B cell (primary cell): ENCODE results near the gene WNK2. TPM values are rescaled to one million over a fixed set of nuclear protein-coding genes. Genes with fewer than 3 reads are reported as not detected.

Experiments
- ATAC-seq: fragments of 200-7000 bp; cut with Tn5 transposase; one replicate; pipeline ENCODE4 v1.10.0; 2021; ENCODE audit warnings: low read depth, mild to moderate bottlenecking, moderate number of reproducible peaks, moderate library complexity
- CTCF ChIA-PET: fragments of 350-600 bp; sonication (Branson Sonifier 250); formaldehyde crosslinking; loops from one replicate; lab custom pipeline; 2021; ENCODE audit warnings: antibody characterized with exemption, inconsistent platforms; lab: Charles Lee
- POLR2A ChIA-PET: fragments of 350-600 bp; sonication (Branson Sonifier 250); formaldehyde crosslinking; loops from one replicate; lab custom pipeline; 2021; ENCODE audit warnings: antibody characterized with exemption; lab: Charles Lee
- DNase-seq: peaks from one replicate; pipeline ENCODE4 v3.0.0; 2013
- H2AFZ ChIP-seq: 2 replicates; pipeline ENCODE4 v1.6.1; 2012; ENCODE audit warnings: mild to moderate bottlenecking, low read depth, low read length; ENCODE audit not compliant: insufficient read depth, poor library complexity, severe bottlenecking
- H3K27ac ChIP-seq, 2 donors: 1 replicate in 1 of 2; 2 replicates in 1 of 2; pipeline ENCODE4 v1.5.1; 2012 to 2013; ENCODE audit warnings: low read length in 2 of 2, mild to moderate bottlenecking in 2 of 2, moderate library complexity in 1 of 2
- H3K27me3 ChIP-seq, 4 experiments: fragments of 200-600 bp in 1 of 4; sonication (generic) in 1 of 4; replicated peaks in 1 of 4; 1 replicate in 2 of 4; 2 replicates in 2 of 4; pipeline versions ENCODE4 v1.6.1 to v1.7.0; 2013 to 2016; ENCODE audit warnings: low read length in 3 of 4, mild to moderate bottlenecking in 2 of 4, mixed read lengths in 1 of 4, moderate library complexity in 1 of 4; ENCODE audit not compliant: insufficient read depth in 4 of 4, control insufficient read depth in 3 of 4; ENCODE audit errors: control extremely low read depth in 1 of 4
- H3K36me3 ChIP-seq, 2 experiments: replicated peaks in 1 of 2; 1 replicate in 1 of 2; 2 replicates in 1 of 2; pipeline versions ENCODE4 v1.6.1 to v1.7.1; 2013; ENCODE audit warnings: low read length in 1 of 2; ENCODE audit not compliant: insufficient read depth in 2 of 2, control insufficient read depth in 1 of 2; ENCODE audit errors: control extremely low read depth in 1 of 2, extremely low read depth in 1 of 2
- H3K4me1 ChIP-seq, 2 donors: fragments of 200-600 bp in 1 of 2; sonication (generic) in 1 of 2; 1 replicate in 1 of 2; 2 replicates in 1 of 2; pipeline versions ENCODE4 v1.5.1 to v1.6.1; 2013 to 2017; ENCODE audit warnings: low read length in 2 of 2; ENCODE audit not compliant: control insufficient read depth in 2 of 2, insufficient read depth in 2 of 2
- H3K4me2 ChIP-seq: replicated peaks from 2 replicates; pipeline ENCODE3; 2012; ENCODE audit warnings: mild to moderate bottlenecking, low read depth, low read length; ENCODE audit not compliant: poor library complexity, severe bottlenecking
- H3K4me3 ChIP-seq, 5 experiments: fragments of 200-600 bp in 1 of 5; sonication (generic) in 1 of 5; 1 replicate in 3 of 5; 2 replicates in 2 of 5; pipeline versions ENCODE4 v1.5.1 to v1.7.0; 2011 to 2016; ENCODE audit warnings: low read length in 4 of 5, mild to moderate bottlenecking in 4 of 5, low read depth in 2 of 5, control low read depth in 1 of 5, moderate library complexity in 1 of 5; ENCODE audit not compliant: insufficient read depth in 1 of 5; ENCODE audit errors: control extremely low read depth in 1 of 5, extremely low read depth in 1 of 5
- H3K79me2 ChIP-seq: fragments of 200-600 bp; sonication (generic); one replicate; pipeline ENCODE4 v1.6.0; 2016; ENCODE audit warnings: low read length; ENCODE audit not compliant: control insufficient read depth, insufficient read depth
- H3K9ac ChIP-seq: fragments of 200-600 bp; sonication (generic); 2 replicates; pipeline ENCODE4 v1.6.1; 2017; ENCODE audit warnings: mild to moderate bottlenecking, low read length, moderate library complexity
- H3K9me3 ChIP-seq, 3 donors: one replicate each; pipeline versions ENCODE4 v1.6.1 to v1.7.1; 2013; ENCODE audit warnings: low read length in 2 of 3; ENCODE audit not compliant: control insufficient read depth in 2 of 3, insufficient read depth in 1 of 3; ENCODE audit errors: control extremely low read depth in 1 of 3
- H4K20me1 ChIP-seq: 2 replicates; pipeline ENCODE4 v1.6.0; 2012; ENCODE audit warnings: mild to moderate bottlenecking, low read length; ENCODE audit not compliant: insufficient read depth, control insufficient read depth, poor library complexity, severe bottlenecking
- H3K27ac Mint-ChIP-seq: one replicate; pipeline ENCODE4 v1.8.0; 2021; ENCODE audit warnings: mixed read lengths
- H3K27me3 Mint-ChIP-seq: one replicate; pipeline ENCODE4 v1.8.0; 2021; ENCODE audit warnings: mixed read lengths
- H3K4me1 Mint-ChIP-seq: one replicate; pipeline ENCODE4 v1.8.0; 2021; ENCODE audit warnings: mixed read lengths
- H3K4me3 Mint-ChIP-seq: one replicate; pipeline ENCODE4 v1.8.0; 2021; ENCODE audit warnings: mixed read lengths
- H3K9me3 Mint-ChIP-seq: one replicate; pipeline ENCODE4 v1.8.0; 2022; ENCODE audit warnings: mixed read lengths; ENCODE audit not compliant: insufficient read depth
- CTCF ChIP-seq: fragments of 200-600 bp; IDR thresholded peaks from one replicate; pipeline ENCODE4 v1.8.0; 2022; ENCODE audit warnings: antibody characterized with exemption, mild to moderate bottlenecking
- EZH2 ChIP-seq: IDR thresholded peaks from 2 replicates; pipeline ENCODE4 v1.6.1; 2012; ENCODE audit warnings: borderline replicate concordance, low read depth, mild to moderate bottlenecking, moderate library complexity, low read length; ENCODE audit not compliant: insufficient read depth, poor library complexity, severe bottlenecking
- WGBS: methylation state at CpG from one replicate; pipeline ENCODE4 v1.1.5; 2013; ENCODE audit warnings: missing lambda C conversion rate; ENCODE audit not compliant: insufficient coverage; 5-methylcytosine and 5-hydroxymethylcytosine counted together
- intact Hi-C: fragments of 100-400 bp; cut with micrococcal nuclease; formaldehyde crosslinking; loops from one replicate; pipeline ENCODE4 v1.10.0; 2022
- polyA plus RNA-seq: library from polyadenylated mRNA; depleted of rRNA; stranded (reverse); fragments of >200 nt; gene quantifications from 2 replicates; pipeline ENCODE4 v1.2.3, GENCODE V29; 2012
- total RNA-seq, 2 donors: library from RNA; stranded (reverse); fragments of 120-200 nt in 1 of 2; gene quantifications; 1 replicate in 1 of 2; 2 replicates in 1 of 2; pipeline versions ENCODE4 v1.2.3 to v1.2.4, GENCODE V29; 2013 to 2022

Gene WNK2
- total and polyA plus RNA-seq, 2 donors (not counting 1 experiment from before 2014, with no cell fraction given): 0.49 TPM; not detected in 1

- no peaks in the 10 kb centered on the region for H4K20me1 ChIP-seq
- intact Hi-C loops: no loop called here
- no peaks in the 10 kb centered on the region for H3K79me2 ChIP-seq
- ATAC-seq: no peak
- H3K36me3 ChIP-seq: no peaks in the 10 kb centered on the region
- 95% methylated on average over 6 of the region's 9 CpGs for WGBS
- H3K9ac ChIP-seq: no peak overlapping the region
- Mint-ChIP-seq H3K27ac (no peak overlapping the region), H3K27me3 (peaks cover 59% of the 10 kb centered on the region), H3K4me3 (no peak overlapping the region), H3K9me3 (peaks cover under 1% of the 10 kb centered on the region), H3K4me1 (peaks cover 7% of the 10 kb centered on the region)
- TF ChIP-seq CTCF (no peak), EZH2 (no peak)
- peaks cover 8 to 11% of the 10 kb centered on the region in 2 donors for H3K4me1 ChIP-seq
- ChIA-PET CTCF (no interaction called here), POLR2A (no interaction called here)
- DNase-seq: no peak
- H3K27me3 ChIP-seq: peaks cover 0 to 36% (median 16%) of the 10 kb centered on the region in 4 experiments
- H3K4me2 ChIP-seq: no peak overlapping the region
- H3K27ac ChIP-seq: no peak overlapping the region
- H2AFZ ChIP-seq: no peak overlapping the region
- no peak overlapping the region for H3K4me3 ChIP-seq
- H3K9me3 ChIP-seq: peaks cover 0 to 8% (median 2%) of the 10 kb centered on the region in 3 donors
Observed at GRCh38 chr9:93343663-93344062, 159.7 kb downstream of the WNK2 start.

- peak overlapping the region; percentile 54 for H2AFZ ChIP-seq
- no peak overlapping the region for H3K27ac ChIP-seq
- no peaks in the 10 kb centered on the region for H3K36me3 ChIP-seq
- ChIA-PET CTCF (no interaction called here), POLR2A (no interaction called here)
- intact Hi-C loops: no loop called here
- 69% methylated on average over 19 of the region's 19 CpGs for WGBS
- peak overlapping the region; percentile 19 for H3K4me3 Mint-ChIP-seq
- ATAC-seq (no peak), DNase-seq (no peak)
- peaks cover 8 to 11% of the 10 kb centered on the region in 2 donors for H3K4me1 ChIP-seq
- peaks cover 7% of the 10 kb centered on the region for H3K4me1 Mint-ChIP-seq
- H3K27me3 ChIP-seq: peaks cover 0 to 26% (median 16%) of the 10 kb centered on the region in 4 experiments
- H3K4me3 ChIP-seq: no peak overlapping the region
- peaks cover 64% of the 10 kb centered on the region for H3K27me3 Mint-ChIP-seq
- H3K79me2 ChIP-seq: no peaks in the 10 kb centered on the region
- peak overlapping the region; percentile 26 for H3K9ac ChIP-seq
- H4K20me1 ChIP-seq: no peaks in the 10 kb centered on the region
- no peak overlapping the region for H3K27ac Mint-ChIP-seq
- peak overlapping the region; percentile 55 for H3K4me2 ChIP-seq
- TF ChIP-seq CTCF (no peak), EZH2 (no peak)
- H3K9me3 Mint-ChIP-seq: no peaks in the 10 kb centered on the region
- H3K9me3 ChIP-seq: no peaks in the 10 kb centered on the region
Observed at GRCh38 chr9:93345643-93346230, 161.8 kb downstream of the WNK2 start.
